SK-N-SH treated with all-trans-retinoic acid at 6 μM for 48 hours (cell line): Measurements from ENCODE around the gene KRTAP19-1.

ENCODE experiments used
- ATAC-seq: fragments of 200-7000 bp; cut with Tn5 transposase; 3 replicates; pipeline ENCODE4 v1.9.1; 2020; ENCODE audit warnings: mild to moderate bottlenecking, moderate library complexity
- BACH2 ChIP-seq: fragments of 250-450 bp; sonication (Bioruptor Pico); IDR thresholded peaks from 2 replicates; pipeline ENCODE4 v1.9.0; 2021; ENCODE audit warnings: mild to moderate bottlenecking, borderline replicate concordance
- CREB5 ChIP-seq: fragments of 250-450 bp; sonication (Bioruptor Pico); IDR thresholded peaks from 2 replicates; pipeline ENCODE4 v1.5.1; 2020; ENCODE audit warnings: low read depth, mild to moderate bottlenecking, moderate library complexity
- CSDC2 ChIP-seq: fragments of 250-450 bp; sonication (Bioruptor Pico); IDR thresholded peaks from 2 replicates; pipeline ENCODE4 v1.5.0; 2020; ENCODE audit warnings: mild to moderate bottlenecking, moderate library complexity
- CSRNP3 ChIP-seq: fragments of 250-450 bp; sonication (Bioruptor Pico); IDR thresholded peaks from 2 replicates; pipeline ENCODE4 v1.5.1; 2021; ENCODE audit warnings: mild to moderate bottlenecking, moderate library complexity
- ESRRG ChIP-seq: fragments of 250-450 bp; sonication (Bioruptor Pico); IDR thresholded peaks from 2 replicates; pipeline ENCODE4 v1.6.1; 2021; ENCODE audit warnings: mild to moderate bottlenecking
- GLIS3 ChIP-seq: fragments of 250-450 bp; sonication (Bioruptor Pico); IDR thresholded peaks from 2 replicates; pipeline ENCODE4 v1.5.0; 2020; ENCODE audit warnings: mild to moderate bottlenecking, moderate library complexity
- ISL1 ChIP-seq: fragments of 250-450 bp; sonication (Bioruptor Pico); IDR thresholded peaks from 2 replicates; pipeline ENCODE4 v2.1.2; 2022; ENCODE audit warnings: mild to moderate bottlenecking, moderate library complexity
- OSR1 ChIP-seq: fragments of 250-450 bp; sonication (Bioruptor Pico); IDR thresholded peaks from 2 replicates; pipeline ENCODE4 v1.8.0; 2022; ENCODE audit warnings: moderate library complexity, mild to moderate bottlenecking, inconsistent platforms
- PATZ1 ChIP-seq: fragments of 250-450 bp; sonication (Bioruptor Pico); IDR thresholded peaks from 2 replicates; pipeline ENCODE4 v1.8.0; 2020; ENCODE audit warnings: mild to moderate bottlenecking, moderate library complexity, borderline replicate concordance
- POU6F1 ChIP-seq: fragments of 250-450 bp; sonication (Bioruptor Pico); IDR thresholded peaks from 2 replicates; pipeline ENCODE4 v1.8.0; 2021; ENCODE audit warnings: low read depth, mild to moderate bottlenecking, moderate library complexity, borderline replicate concordance
- PPARA ChIP-seq: fragments of 250-450 bp; sonication (Bioruptor Pico); IDR thresholded peaks from 2 replicates; pipeline ENCODE4 v1.5.0; 2020; ENCODE audit warnings: mild to moderate bottlenecking, borderline replicate concordance
- RARB ChIP-seq: fragments of 250-450 bp; sonication (Bioruptor Pico); IDR thresholded peaks from 2 replicates; pipeline ENCODE4 v1.8.0; 2021; ENCODE audit warnings: mild to moderate bottlenecking, moderate library complexity
- SNAI2 ChIP-seq: fragments of 250-450 bp; sonication (Bioruptor Pico); IDR thresholded peaks from 2 replicates; pipeline ENCODE4 v1.5.0; 2020; ENCODE audit warnings: mild to moderate bottlenecking, moderate library complexity
- TCF4 ChIP-seq: fragments of 250-450 bp; sonication (Bioruptor Pico); IDR thresholded peaks from 2 replicates; pipeline ENCODE4 v1.8.0; 2021; ENCODE audit warnings: mild to moderate bottlenecking, moderate library complexity, borderline replicate concordance
- TOX ChIP-seq: fragments of 250-450 bp; sonication (Bioruptor Pico); IDR thresholded peaks from 2 replicates; pipeline ENCODE4 v1.8.0; 2021; ENCODE audit warnings: mild to moderate bottlenecking, moderate library complexity, borderline replicate concordance
- TSHZ2 ChIP-seq: fragments of 250-450 bp; sonication (Bioruptor Pico); IDR thresholded peaks from 2 replicates; pipeline ENCODE4 v1.5.0; 2020; ENCODE audit warnings: mild to moderate bottlenecking, moderate library complexity
- ZC3H10 ChIP-seq: fragments of 250-450 bp; sonication (Bioruptor Pico); IDR thresholded peaks from 2 replicates; pipeline ENCODE4 v1.5.1; 2021; ENCODE audit warnings: mild to moderate bottlenecking, moderate library complexity
- ZFP3 ChIP-seq: fragments of 250-450 bp; sonication (Bioruptor Pico); IDR thresholded peaks from 2 replicates; pipeline ENCODE4 v1.5.0; 2020; ENCODE audit warnings: mild to moderate bottlenecking, moderate library complexity
- ZFP30 ChIP-seq: fragments of 450-650 bp; formaldehyde crosslinking; IDR thresholded peaks from 2 replicates; pipeline ENCODE4 v1.5.0; 2022; ENCODE audit warnings: mild to moderate bottlenecking, moderate library complexity
- ZNF565 ChIP-seq: fragments of 450-650 bp; formaldehyde crosslinking; conservative IDR thresholded peaks from 2 replicates; pipeline ENCODE4 v1.5.0; 2020; ENCODE audit warnings: low read depth, mild to moderate bottlenecking, moderate library complexity
- ZNF8 ChIP-seq: fragments of 450-650 bp; formaldehyde crosslinking; IDR thresholded peaks from 2 replicates; pipeline ENCODE4 v1.5.0; 2020; ENCODE audit warnings: mild to moderate bottlenecking, moderate library complexity

KRTAP19-1 gene

GRCh38 chr21:30487336-30487735 lies 7.2 kb upstream of the KRTAP19-1 start, which contains the start of gene KRTAP19-2 (continued):
- no peak for TF ChIP-seq POU6F1 (CRISPR knock-in tag)
- TF ChIP-seq CSDC2 (CRISPR knock-in tag): no peak
- no peak for TF ChIP-seq RARB (CRISPR knock-in tag)
- TF ChIP-seq ZFP30 (CRISPR knock-in tag): no peak

- no peak for TF ChIP-seq SNAI2 (CRISPR knock-in tag)
- no peak for ATAC-seq
Observed at GRCh38 chr21:30486180-30486579, 6.0 kb upstream of the KRTAP19-1 start.

- no peak for TF ChIP-seq CREB5
- TF ChIP-seq, all 23 proteins: peak for 0
- no peak for ATAC-seq
Observed at GRCh38 chr21:30482130-30482529, 2.0 kb upstream of the KRTAP19-1 start.

- no peak for ATAC-seq
- TF ChIP-seq ZFP3 (CRISPR knock-in tag) (no peak), TOX (no peak), OSR1 (CRISPR knock-in tag) (no peak), PPARA (CRISPR knock-in tag) (no peak), CSRNP3 (CRISPR knock-in tag) (no peak)
Observed at GRCh38 chr21:30479259-30479658, 908 bp downstream of the KRTAP19-1 start.

- ATAC-seq: no peak
- TF ChIP-seq ZC3H10 (no peak), POU6F1 (CRISPR knock-in tag) (no peak), ESRRG (CRISPR knock-in tag) (no peak), ZFP30 (CRISPR knock-in tag) (no peak), ZNF565 (CRISPR knock-in tag) (no peak), ISL1 (CRISPR knock-in tag) (no peak), ZNF8 (CRISPR knock-in tag) (no peak), TOX (no peak), CSDC2 (CRISPR knock-in tag) (no peak), TCF4 (CRISPR knock-in tag) (no peak), BACH2 (CRISPR knock-in tag) (no peak), TSHZ2 (CRISPR knock-in tag) (no peak), OSR1 (CRISPR knock-in tag) (no peak), CREB5 (no peak), ZFP3 (CRISPR knock-in tag) (no peak), GLIS3 (CRISPR knock-in tag) (no peak), PATZ1 (CRISPR knock-in tag) (no peak), PPARA (CRISPR knock-in tag) (no peak)
Observed at GRCh38 chr21:30478004-30478403, 2.2 kb downstream of the KRTAP19-1 start.
